OCI-LY7 (cell line): ENCODE measurements around the gene AKT3. TPM values are rescaled to one million over a fixed set of nuclear protein-coding genes. Genes with fewer than 3 reads are reported as not detected.

Experiments
- BruUV-seq: library from RNA; stranded (reverse); fragments of 400-500 nt; replicated peaks from 2 replicates; lab custom pipeline; 2021; lab: Mats Ljungman, UMichigan
- CTCF ChIA-PET: fragments of 300-600 bp; sonication (Branson Sonifier 250); formaldehyde crosslinking; loops from one replicate; lab custom pipeline; 2022; ENCODE audit warnings: antibody characterized with exemption; ENCODE audit not compliant: unreplicated experiment; lab: Charles Lee
- POLR2A ChIA-PET: fragments of 300-600 bp; sonication (Branson Sonifier 250); formaldehyde crosslinking; loops from one replicate; lab custom pipeline; 2022; ENCODE audit warnings: antibody characterized with exemption; lab: Charles Lee
- DNase-seq: peaks from one replicate; pipeline ENCODE4 v3.0.0-alpha.2; 2015; ENCODE audit warnings: low spot score
- H2AFZ ChIP-seq: fragments of 200-600 bp; sonication (generic), shearing (Covaris generic); 2 replicates; pipeline ENCODE4 v1.6.1; 2014; ENCODE audit warnings: mild to moderate bottlenecking, antibody characterized with exemption, low read length, moderate library complexity
- H3K27ac ChIP-seq: fragments of 200-600 bp; sonication (generic); 2 replicates; pipeline ENCODE4 v1.5.1; 2014; ENCODE audit warnings: mixed run types, low read depth, mild to moderate bottlenecking, moderate library complexity, low read length, inconsistent platforms; ENCODE audit not compliant: poor library complexity, severe bottlenecking
- H3K36me3 ChIP-seq: fragments of 200-600 bp; sonication (generic); 2 replicates; pipeline ENCODE4 v1.6.1; 2014; ENCODE audit warnings: mild to moderate bottlenecking, antibody characterized with exemption, low read length, moderate library complexity, mixed read lengths; ENCODE audit not compliant: insufficient read depth
- H3K4me1 ChIP-seq: fragments of 200-600 bp; sonication (generic); 2 replicates; pipeline ENCODE4 v1.5.1; 2014; ENCODE audit warnings: mild to moderate bottlenecking, low read length; ENCODE audit not compliant: insufficient read depth, poor library complexity, severe bottlenecking
- H3K4me2 ChIP-seq: fragments of 200-600 bp; sonication (generic); 2 replicates; pipeline ENCODE4 v1.6.1; 2014; ENCODE audit warnings: mild to moderate bottlenecking, low read length
- H3K4me3 ChIP-seq: fragments of 200-600 bp; sonication (generic); 2 replicates; pipeline ENCODE4 v1.5.1; 2014; ENCODE audit warnings: mild to moderate bottlenecking, low read depth, low read length; ENCODE audit not compliant: poor library complexity, severe bottlenecking
- H3K79me2 ChIP-seq: fragments of 200-600 bp; sonication (generic); 2 replicates; pipeline ENCODE4 v1.6.1; 2016; ENCODE audit warnings: low read depth, mild to moderate bottlenecking, low read length, moderate library complexity, mixed read lengths; ENCODE audit not compliant: insufficient read depth
- H3K9me2 ChIP-seq: fragments of 200-600 bp; sonication (generic); 2 replicates; pipeline ENCODE4 v1.6.1; 2016; ENCODE audit warnings: mild to moderate bottlenecking, low read length, mixed read lengths; ENCODE audit not compliant: insufficient read depth
- H3K9me3 ChIP-seq: fragments of 200-600 bp; sonication (generic); 2 replicates; pipeline ENCODE4 v1.6.1; 2014; ENCODE audit warnings: mild to moderate bottlenecking, mixed run types, low read length, mixed read lengths
- H4K20me1 ChIP-seq: fragments of 200-600 bp; sonication (generic); 2 replicates; pipeline ENCODE4 v1.6.1; 2014; ENCODE audit warnings: mild to moderate bottlenecking, antibody characterized with exemption, low read length, moderate library complexity, mixed read lengths; ENCODE audit not compliant: insufficient read depth
- EZH2phosphoT487 ChIP-seq: fragments of 200-600 bp; sonication (generic); IDR thresholded peaks from 2 replicates; pipeline ENCODE4 v1.6.1; 2018; ENCODE audit warnings: low read depth, borderline replicate concordance, mild to moderate bottlenecking, mixed run types, antibody characterized with exemption, low read length, moderate library complexity, mixed read lengths
- intact Hi-C: fragments of 100-400 bp; cut with micrococcal nuclease; formaldehyde crosslinking; loops from one replicate; pipeline ENCODE4 v1.10.0; 2022; ENCODE audit not compliant: unreplicated experiment
- total RNA-seq, 2 experiments: library from RNA; depleted of rRNA in 1 of 2; stranded (reverse); fragments of >200 nt in 1 of 2; shearing (Covaris generic) in 1 of 2; gene quantifications; 2 replicates each; pipeline ENCODE4 v1.2.3, GENCODE V29; 2014 to 2022
- TF ChIP-seq, protein P1 (sequence below): fragments of 200-600 bp; sonication (generic); conservative IDR thresholded peaks from 2 replicates; pipeline ENCODE4 v1.5.1; 2014; ENCODE audit warnings: mild to moderate bottlenecking, antibody characterized with exemption, low read length, moderate library complexity, mixed read lengths

Gene AKT3
- total RNA-seq, 2 experiments from 2014 or later = 0.29 TPM; not detected in 1

GRCh38 chr1:243892456-243892855, 42.4 kb upstream of the AKT3 start:
- Histone ChIP-seq H3K9me2 (no peaks in the 10 kb centered on the region), H3K79me2 (no peaks in the 10 kb centered on the region), H4K20me1 (no peaks in the 10 kb centered on the region), H3K36me3 (no peaks in the 10 kb centered on the region), H3K4me3 (no peak overlapping the region), H3K27ac (no peak overlapping the region), H2AFZ (no peak overlapping the region), H3K9me3 (no peaks in the 10 kb centered on the region), H3K4me2 (no peak overlapping the region), H3K4me1 (no peaks in the 10 kb centered on the region)
- no peak for DNase-seq
- no peak for TF ChIP-seq EZH2phosphoT487
- TF ChIP-seq, protein P1, sequence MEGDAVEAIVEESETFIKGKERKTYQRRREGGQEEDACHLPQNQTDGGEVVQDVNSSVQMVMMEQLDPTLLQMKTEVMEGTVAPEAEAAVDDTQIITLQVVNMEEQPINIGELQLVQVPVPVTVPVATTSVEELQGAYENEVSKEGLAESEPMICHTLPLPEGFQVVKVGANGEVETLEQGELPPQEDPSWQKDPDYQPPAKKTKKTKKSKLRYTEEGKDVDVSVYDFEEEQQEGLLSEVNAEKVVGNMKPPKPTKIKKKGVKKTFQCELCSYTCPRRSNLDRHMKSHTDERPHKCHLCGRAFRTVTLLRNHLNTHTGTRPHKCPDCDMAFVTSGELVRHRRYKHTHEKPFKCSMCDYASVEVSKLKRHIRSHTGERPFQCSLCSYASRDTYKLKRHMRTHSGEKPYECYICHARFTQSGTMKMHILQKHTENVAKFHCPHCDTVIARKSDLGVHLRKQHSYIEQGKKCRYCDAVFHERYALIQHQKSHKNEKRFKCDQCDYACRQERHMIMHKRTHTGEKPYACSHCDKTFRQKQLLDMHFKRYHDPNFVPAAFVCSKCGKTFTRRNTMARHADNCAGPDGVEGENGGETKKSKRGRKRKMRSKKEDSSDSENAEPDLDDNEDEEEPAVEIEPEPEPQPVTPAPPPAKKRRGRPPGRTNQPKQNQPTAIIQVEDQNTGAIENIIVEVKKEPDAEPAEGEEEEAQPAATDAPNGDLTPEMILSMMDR = no peak
- BruUV-seq = no TSS peak
- intact Hi-C loops = no loop called here
- CTCF ChIA-PET = no interaction called here
- POLR2A ChIA-PET = interaction anchor here (0.6 kb wide), 1 partner anchor 39 kb away, joined by 3 read pairs; no protein-coding TSS in a partner anchor

DNA sequence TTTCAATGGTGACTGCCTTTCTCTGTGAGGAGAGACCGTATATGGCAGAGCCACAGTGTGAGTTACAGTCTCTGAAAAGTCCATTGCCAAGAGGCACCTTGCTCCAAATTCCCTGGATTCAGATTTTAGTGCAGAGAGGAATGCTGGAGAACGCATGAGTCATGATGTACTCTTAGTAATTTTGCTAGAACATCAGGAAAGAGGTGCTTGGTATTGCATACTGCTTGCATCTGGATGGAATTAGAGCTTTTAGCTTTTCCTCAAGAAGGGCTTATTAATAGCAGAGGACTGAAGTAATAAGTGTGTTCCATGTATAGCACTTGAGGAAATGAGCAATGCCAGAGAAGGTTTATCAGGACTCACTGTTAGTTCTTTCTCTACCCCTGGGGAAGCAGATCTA, 40.5 kb upstream of the AKT3 start:
- Histone ChIP-seq H3K79me2 (no peaks in the 10 kb centered on the region), H3K4me2 (no peak overlapping the region), H3K9me3 (no peaks in the 10 kb centered on the region), H4K20me1 (no peaks in the 10 kb centered on the region), H3K9me2 (no peaks in the 10 kb centered on the region), H3K27ac (no peak overlapping the region), H2AFZ (no peak overlapping the region), H3K4me1 (no peaks in the 10 kb centered on the region), H3K36me3 (no peaks in the 10 kb centered on the region), H3K4me3 (no peak overlapping the region)
- TF ChIP-seq EZH2phosphoT487 = no peak
- DNase-seq = no peak
- intact Hi-C loops = no loop called here
- CTCF ChIA-PET = no interaction called here
- BruUV-seq = no TSS peak
- POLR2A ChIA-PET = no interaction called here

DNA sequence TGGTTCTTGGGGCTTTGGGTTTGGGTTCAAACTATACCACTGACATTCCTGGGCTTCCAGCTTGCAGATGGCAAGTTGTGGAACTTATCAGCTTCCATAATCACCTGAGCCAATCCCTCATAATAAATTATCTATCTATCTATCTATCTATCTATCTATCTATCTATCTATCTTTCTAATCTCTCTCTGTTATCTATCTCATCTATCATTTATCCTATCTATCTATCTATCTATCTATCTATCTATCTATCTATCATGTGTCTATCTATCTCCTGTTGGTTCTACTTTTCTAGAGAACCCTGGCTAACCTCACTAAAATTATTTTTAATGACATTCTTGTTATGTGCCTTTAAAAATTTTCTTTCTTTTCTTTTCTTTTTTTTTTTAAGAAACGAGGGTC, 35.8 kb upstream of the AKT3 start:
- CTCF ChIA-PET = no interaction called here
- Histone ChIP-seq H3K36me3 (no peaks in the 10 kb centered on the region), H3K4me1 (no peaks in the 10 kb centered on the region), H3K79me2 (no peaks in the 10 kb centered on the region), H2AFZ (no peak overlapping the region), H3K4me3 (no peak overlapping the region), H3K4me2 (no peak overlapping the region), H4K20me1 (no peaks in the 10 kb centered on the region), H3K9me3 (no peaks in the 10 kb centered on the region), H3K9me2 (no peaks in the 10 kb centered on the region), H3K27ac (no peak overlapping the region)
- no peak for TF ChIP-seq EZH2phosphoT487
- TF ChIP-seq, protein P1 = no peak
- intact Hi-C loops = no loop called here
- DNase-seq = no peak
- POLR2A ChIA-PET = no interaction called here
- no TSS peak for BruUV-seq
